ENCODE results near the gene TMEM270.
A peak's percentile ranks its signal among the peaks of the same experiment; 100 is the strongest.
"Not testable (repeated sequence)": the region's sequence is repeated elsewhere in the genome, so short reads cannot be mapped to it uniquely, and the experiment has no call there.

TMEM270 gene

GRCh38 chr7:73860859-73861258 is at the start of gene TMEM270:
TMEM270 (plus strand) TSS chr7:73861159; CDS start chr7:73861195, 36 bp downstream.
- no peak for DNase-seq

GRCh38 chr7:73811760-73812168 is 49.2 kb upstream of the TMEM270 start:
- DNase-seq, result peak; percentile 47 to 50

GRCh38 chr7:73812996-73813395 is 48.0 kb upstream of the TMEM270 start:
- no peak for DNase-seq

GRCh38 chr7:73815436-73815835 is 45.5 kb upstream of the TMEM270 start:
- DNase-seq, result no peak

GRCh38 chr7:73817121-73817520 is 43.8 kb upstream of the TMEM270 start:
- no peak for DNase-seq

GRCh38 chr7:73820013-73820412 is 40.9 kb upstream of the TMEM270 start:
- DNase-seq, result no peak

- DNase-seq, result not testable (repeated sequence)
These were observed 39.2 kb upstream of the TMEM270 start for GRCh38 chr7:73821597-73822285.

GRCh38 chr7:73822319-73823173 is 38.4 kb upstream of the TMEM270 start:
- DNase-seq, result no peak

- no peak for DNase-seq
These were observed 37.7 kb upstream of the TMEM270 start for GRCh38 chr7:73823257-73823656.

GRCh38 chr7:73823873-73824592 is 36.9 kb upstream of the TMEM270 start:
- DNase-seq, result no peak

- no peak for DNase-seq
These were observed 36.0 kb upstream of the TMEM270 start for GRCh38 chr7:73824986-73825385.

GRCh38 chr7:73827567-73828106 is 33.3 kb upstream of the TMEM270 start:
- no peak for DNase-seq

GRCh38 chr7:73828107-73828803 is 32.7 kb upstream of the TMEM270 start:
- peak in 1 of 2 donors; percentile 10 for DNase-seq

- no peak for DNase-seq
These were observed 32.0 kb upstream of the TMEM270 start for GRCh38 chr7:73828972-73829371.

- DNase-seq, result no peak
These were observed 31.5 kb upstream of the TMEM270 start for GRCh38 chr7:73829505-73829904.

GRCh38 chr7:73829921-73830680 is 30.9 kb upstream of the TMEM270 start:
- no peak for DNase-seq

- DNase-seq, result no peak
These were observed 30.0 kb upstream of the TMEM270 start, which contains the start of gene CLDN4 for GRCh38 chr7:73830681-73831583. CLDN4 (plus strand) TSS chr7:73830996; CDS start chr7:73831202, 206 bp downstream.

GRCh38 chr7:73831584-73831833 is 29.4 kb upstream of the TMEM270 start:
- DNase-seq, result no peak

- DNase-seq, result no peak
These were observed 28.9 kb upstream of the TMEM270 start for GRCh38 chr7:73831834-73832651.

GRCh38 chr7:73832806-73833205 is 28.2 kb upstream of the TMEM270 start:
- no peak for DNase-seq
